ENCODE results near the gene ITGA8. TPM values are rescaled to one million over a fixed set of nuclear protein-coding genes. Genes with fewer than 3 reads are reported as not detected.
"Not testable (repeated sequence)": the region's sequence is repeated elsewhere in the genome, so short reads cannot be mapped to it uniquely, and the experiment has no call there.

ITGA8 gene
- total RNA-seq, 1 experiment from 2014 or later, result not detected

DNA sequence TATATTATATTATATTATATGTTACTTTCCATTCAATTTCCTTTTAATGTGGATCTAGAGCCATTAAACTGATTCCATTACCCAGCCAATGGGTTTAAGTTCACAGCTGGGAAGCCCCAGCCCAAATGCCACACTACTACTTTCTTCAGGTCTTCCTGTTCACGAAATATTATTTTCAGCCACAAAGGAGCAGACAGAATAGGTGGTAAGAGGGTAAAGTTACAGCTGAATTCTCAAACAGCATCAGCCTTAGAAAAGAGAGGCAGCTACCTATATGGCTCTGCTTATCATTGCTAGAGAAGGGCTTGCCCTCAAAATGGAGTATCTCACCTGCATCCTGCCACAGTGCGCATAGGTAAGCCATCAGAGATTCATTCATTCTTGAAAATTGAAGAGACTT lies 128.3 kb downstream of the ITGA8 start:
- Histone ChIP-seq H3K4me2 (ENCODE audit: low read depth, low read length, poor library complexity, severe bottlenecking) (no peak overlapping the region), H3K9me3 (ENCODE audit: low read length) (no peaks in the 10 kb centered on the region), H3K9me2 (replicated peaks; ENCODE audit: insufficient read depth, low read length) (no peaks in the 10 kb centered on the region), H4K20me1 (ENCODE audit: insufficient read depth, low read depth, low read length) (no peaks in the 10 kb centered on the region), H3K4me1 (ENCODE audit: low read length) (no peaks in the 10 kb centered on the region), H3K79me2 (ENCODE audit: low read length) (no peaks in the 10 kb centered on the region), H3K36me3 (ENCODE audit: insufficient read depth, low read length) (no peaks in the 10 kb centered on the region), H3K9ac (ENCODE audit: low read length) (no peak overlapping the region), H2AFZ (ENCODE audit: low read length) (no peak overlapping the region), H3K27me3 (ENCODE audit: low read length) (no peaks in the 10 kb centered on the region), H3K4me3 (ENCODE audit: low read length) (no peak overlapping the region), H3K27ac (ENCODE audit: low read length) (no peak overlapping the region)
- no peak for DNase-seq

DNA sequence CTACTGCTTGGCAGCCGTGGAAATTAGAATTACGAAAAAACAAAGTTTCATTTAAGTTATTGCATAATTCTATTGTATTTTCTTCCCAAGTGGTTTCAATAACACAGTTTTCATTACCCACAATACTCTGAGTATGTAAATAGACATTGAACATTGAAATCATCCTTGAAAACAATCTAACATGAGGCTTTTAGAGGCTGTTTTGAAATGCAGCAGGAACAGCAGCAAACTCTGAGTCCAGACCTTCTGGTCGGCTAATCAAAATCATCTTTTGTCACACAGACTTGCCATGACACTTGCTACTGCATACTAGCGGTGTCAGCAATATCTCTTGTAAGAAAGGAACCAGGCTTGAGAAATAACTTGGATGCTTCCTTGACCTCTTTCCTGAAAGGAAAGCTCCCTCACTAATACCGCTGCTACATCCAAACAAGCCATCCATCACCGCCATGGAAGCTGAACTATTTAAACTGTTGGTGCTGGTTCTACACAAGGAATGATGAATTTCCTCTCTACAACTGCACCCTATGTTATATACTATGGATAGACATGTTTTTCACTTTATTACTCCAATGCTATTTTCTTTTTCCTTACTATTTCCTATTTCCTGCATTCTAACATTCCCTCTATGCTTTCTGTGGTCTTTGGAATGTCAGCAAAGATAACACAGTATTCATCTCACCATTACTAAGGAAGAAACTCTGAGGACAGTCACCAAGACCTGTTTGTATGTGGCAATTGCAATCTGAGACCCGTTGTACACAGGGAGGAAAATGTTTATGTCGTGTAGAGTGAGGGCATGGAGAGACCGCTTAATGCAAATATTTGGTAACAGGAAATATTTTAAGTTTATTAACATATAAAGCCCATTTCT lies 130.8 kb downstream of the ITGA8 start:
- no peak overlapping the region for H3K9ac ChIP-seq (ENCODE audit: low read length)
- H3K4me1 ChIP-seq (ENCODE audit: low read length), result no peaks in the 10 kb centered on the region
- no peaks in the 10 kb centered on the region for H3K79me2 ChIP-seq (ENCODE audit: low read length)
- no peaks in the 10 kb centered on the region for H3K36me3 ChIP-seq (ENCODE audit: insufficient read depth, low read length)
- H2AFZ ChIP-seq (ENCODE audit: low read length), result no peak overlapping the region
- H3K9me2 ChIP-seq (replicated peaks; ENCODE audit: insufficient read depth, low read length), result no peaks in the 10 kb centered on the region
- no peak for DNase-seq
- H3K4me2 ChIP-seq (ENCODE audit: low read depth, low read length, poor library complexity, severe bottlenecking), result no peak overlapping the region
- H4K20me1 ChIP-seq (ENCODE audit: insufficient read depth, low read depth, low read length), result no peaks in the 10 kb centered on the region
- no peaks in the 10 kb centered on the region for H3K27me3 ChIP-seq (ENCODE audit: low read length)
- no peaks in the 10 kb centered on the region for H3K9me3 ChIP-seq (ENCODE audit: low read length)
- H3K4me3 ChIP-seq (ENCODE audit: low read length), result no peak overlapping the region
- no peak overlapping the region for H3K27ac ChIP-seq (ENCODE audit: low read length)

DNA sequence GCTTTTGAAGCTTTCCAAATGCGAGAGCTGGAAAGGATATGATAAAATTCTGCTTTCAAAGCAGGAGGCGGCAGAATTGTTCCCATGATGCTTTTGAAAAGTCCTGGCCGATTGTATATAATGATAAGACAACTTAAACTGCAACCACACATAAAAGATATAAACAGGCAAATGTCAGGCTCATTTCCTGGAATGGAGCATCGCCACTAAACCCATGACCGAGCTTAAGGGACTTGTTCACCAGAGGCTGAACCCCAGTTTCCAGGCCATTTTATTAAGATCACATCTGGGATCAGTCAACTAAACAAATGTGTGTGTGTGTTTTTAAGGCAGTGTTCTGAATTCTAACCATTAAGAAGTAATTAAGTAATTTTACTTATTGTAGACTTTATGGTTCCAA lies 131.6 kb downstream of the ITGA8 start:
- Histone ChIP-seq H3K4me2 (ENCODE audit: low read depth, low read length, poor library complexity, severe bottlenecking) (no peak overlapping the region), H4K20me1 (ENCODE audit: insufficient read depth, low read depth, low read length) (no peaks in the 10 kb centered on the region), H3K27ac (ENCODE audit: low read length) (no peak overlapping the region), H3K4me3 (ENCODE audit: low read length) (no peak overlapping the region), H3K36me3 (ENCODE audit: insufficient read depth, low read length) (no peaks in the 10 kb centered on the region), H3K79me2 (ENCODE audit: low read length) (no peaks in the 10 kb centered on the region), H3K9me3 (ENCODE audit: low read length) (no peaks in the 10 kb centered on the region), H3K27me3 (ENCODE audit: low read length) (no peaks in the 10 kb centered on the region), H3K9ac (ENCODE audit: low read length) (no peak overlapping the region), H3K4me1 (ENCODE audit: low read length) (no peaks in the 10 kb centered on the region), H3K9me2 (replicated peaks; ENCODE audit: insufficient read depth, low read length) (no peaks in the 10 kb centered on the region), H2AFZ (ENCODE audit: low read length) (no peak overlapping the region)
- DNase-seq, result no peak

DNA sequence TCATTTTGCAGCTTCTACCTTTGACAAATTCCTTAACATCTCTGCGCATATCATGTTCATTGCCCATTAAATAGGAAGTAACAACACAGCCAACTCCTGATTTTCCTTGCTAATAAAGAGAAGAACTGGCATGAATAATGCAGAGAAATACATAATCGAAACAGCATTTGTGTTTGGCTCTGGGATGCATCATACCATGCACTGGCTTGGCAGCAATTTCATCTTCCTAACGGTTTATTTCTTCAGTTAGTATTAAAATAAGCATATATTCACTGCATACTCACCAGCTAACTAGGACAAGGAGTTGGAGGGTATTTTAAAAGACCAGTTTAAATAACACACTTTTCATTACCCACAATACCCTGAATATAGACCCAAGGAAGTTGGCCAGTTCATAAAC lies 132.5 kb downstream of the ITGA8 start:
- H3K4me1 ChIP-seq (ENCODE audit: low read length), result no peaks in the 10 kb centered on the region
- H3K9ac ChIP-seq (ENCODE audit: low read length), result no peak overlapping the region
- H3K4me2 ChIP-seq (ENCODE audit: low read depth, low read length, poor library complexity, severe bottlenecking), result no peak overlapping the region
- H3K4me3 ChIP-seq (ENCODE audit: low read length), result no peak overlapping the region
- H3K9me2 ChIP-seq (replicated peaks; ENCODE audit: insufficient read depth, low read length), result no peaks in the 10 kb centered on the region
- H3K9me3 ChIP-seq (ENCODE audit: low read length), result no peaks in the 10 kb centered on the region
- H2AFZ ChIP-seq (ENCODE audit: low read length), result no peak overlapping the region
- no peaks in the 10 kb centered on the region for H3K27me3 ChIP-seq (ENCODE audit: low read length)
- H3K79me2 ChIP-seq (ENCODE audit: low read length), result no peaks in the 10 kb centered on the region
- no peaks in the 10 kb centered on the region for H3K36me3 ChIP-seq (ENCODE audit: insufficient read depth, low read length)
- H3K27ac ChIP-seq (ENCODE audit: low read length), result no peak overlapping the region
- no peaks in the 10 kb centered on the region for H4K20me1 ChIP-seq (ENCODE audit: insufficient read depth, low read depth, low read length)
- DNase-seq, result no peak

DNA sequence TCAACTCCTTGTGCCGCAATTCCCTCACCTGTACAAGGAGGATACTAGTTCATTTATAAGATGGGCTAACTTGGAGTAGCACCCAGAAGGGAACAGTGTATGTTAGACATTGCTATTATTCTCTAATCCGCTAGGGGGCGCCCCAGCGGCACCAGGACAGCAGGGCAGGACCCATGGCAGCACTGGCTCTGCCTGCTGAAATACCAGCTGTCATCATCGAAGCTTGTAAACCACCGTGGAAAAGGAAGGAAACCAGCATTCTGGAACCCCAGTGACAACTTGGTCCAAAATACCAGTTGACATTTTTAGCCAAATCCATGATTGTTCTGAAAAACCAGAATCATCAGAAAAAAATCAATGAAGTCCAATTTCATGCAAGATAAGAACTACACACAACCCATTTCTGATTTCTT lies 134.4 kb downstream of the ITGA8 start:
- no peaks in the 10 kb centered on the region for H3K79me2 ChIP-seq (ENCODE audit: low read length)
- no peak overlapping the region for H3K9ac ChIP-seq (ENCODE audit: low read length)
- no peaks in the 10 kb centered on the region for H3K27me3 ChIP-seq (ENCODE audit: low read length)
- DNase-seq, result peak; percentile 87
- no peaks in the 10 kb centered on the region for H3K9me3 ChIP-seq (ENCODE audit: low read length)
- no peak overlapping the region for H3K4me3 ChIP-seq (ENCODE audit: low read length)
- no peaks in the 10 kb centered on the region for H3K9me2 ChIP-seq (replicated peaks; ENCODE audit: insufficient read depth, low read length)
- H4K20me1 ChIP-seq (ENCODE audit: insufficient read depth, low read depth, low read length), result no peaks in the 10 kb centered on the region
- H3K4me2 ChIP-seq (ENCODE audit: low read depth, low read length, poor library complexity, severe bottlenecking), result no peak overlapping the region
- H2AFZ ChIP-seq (ENCODE audit: low read length), result no peak overlapping the region
- no peak overlapping the region for H3K27ac ChIP-seq (ENCODE audit: low read length)
- H3K4me1 ChIP-seq (ENCODE audit: low read length), result no peaks in the 10 kb centered on the region
- H3K36me3 ChIP-seq (ENCODE audit: insufficient read depth, low read length), result no peaks in the 10 kb centered on the region

DNA sequence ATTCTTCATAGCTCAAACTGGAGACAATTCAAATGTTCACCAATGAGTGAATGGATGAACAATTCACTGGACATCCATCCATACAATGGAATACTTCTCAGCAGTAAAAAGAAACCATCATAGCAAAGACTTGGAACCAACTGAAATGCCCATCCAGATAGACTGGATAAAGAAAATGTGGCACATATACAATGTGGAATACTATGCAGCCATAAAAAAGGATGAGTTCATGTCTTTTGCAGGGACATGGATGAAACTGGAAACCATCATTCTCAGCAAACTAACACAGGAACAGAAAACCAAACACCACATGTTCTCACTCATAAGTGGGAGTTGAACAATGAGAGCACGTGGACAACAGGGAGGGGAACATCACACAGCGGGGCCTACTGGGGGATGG lies 136.8 kb downstream of the ITGA8 start:
- DNase-seq; H4K20me1 ChIP-seq (ENCODE audit: insufficient read depth, low read depth, low read length); H3K27me3 ChIP-seq (ENCODE audit: low read length): not testable (repeated sequence)

DNA sequence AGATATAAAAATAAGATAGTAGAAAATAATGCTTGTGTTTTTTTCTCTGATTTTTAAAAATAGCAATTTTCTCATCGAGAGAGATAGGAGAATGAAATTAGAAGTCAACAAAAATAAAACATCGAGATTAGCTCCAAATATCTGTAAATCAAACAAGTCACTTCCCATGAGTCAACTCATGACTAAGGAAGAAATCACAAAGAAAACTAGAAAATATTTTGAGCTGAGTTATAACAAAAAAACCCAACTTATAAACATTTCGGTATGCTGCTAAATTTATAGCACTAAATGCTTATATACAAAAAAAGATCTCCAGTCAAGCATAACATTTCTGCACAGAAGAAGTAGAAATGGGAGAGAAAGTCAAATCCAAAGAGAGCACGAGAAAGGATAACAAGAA lies 140.1 kb downstream of the ITGA8 start:
- H3K27ac ChIP-seq (ENCODE audit: low read length), result no peak overlapping the region
- H3K9me3 ChIP-seq (ENCODE audit: low read length), result no peaks in the 10 kb centered on the region
- H3K36me3 ChIP-seq (ENCODE audit: insufficient read depth, low read length), result no peaks in the 10 kb centered on the region
- no peak overlapping the region for H3K4me3 ChIP-seq (ENCODE audit: low read length)
- no peaks in the 10 kb centered on the region for H3K27me3 ChIP-seq (ENCODE audit: low read length)
- no peaks in the 10 kb centered on the region for H3K9me2 ChIP-seq (replicated peaks; ENCODE audit: insufficient read depth, low read length)
- H3K79me2 ChIP-seq (ENCODE audit: low read length), result no peaks in the 10 kb centered on the region
- H3K4me2 ChIP-seq (ENCODE audit: low read depth, low read length, poor library complexity, severe bottlenecking), result no peak overlapping the region
- no peaks in the 10 kb centered on the region for H4K20me1 ChIP-seq (ENCODE audit: insufficient read depth, low read depth, low read length)
- no peaks in the 10 kb centered on the region for H3K4me1 ChIP-seq (ENCODE audit: low read length)
- H2AFZ ChIP-seq (ENCODE audit: low read length), result no peak overlapping the region
- no peak overlapping the region for H3K9ac ChIP-seq (ENCODE audit: low read length)
- DNase-seq, result no peak

More for the DNA sequence above, 136.8 kb downstream of the ITGA8 start:
- not testable (repeated sequence) for H2AFZ ChIP-seq (ENCODE audit: low read length); H3K4me3 ChIP-seq (ENCODE audit: low read length); H3K9ac ChIP-seq (ENCODE audit: low read length); H3K4me2 ChIP-seq (ENCODE audit: low read depth, low read length, poor library complexity, severe bottlenecking); H3K9me3 ChIP-seq (ENCODE audit: low read length); H3K4me1 ChIP-seq (ENCODE audit: low read length); H3K36me3 ChIP-seq (ENCODE audit: insufficient read depth, low read length); H3K9me2 ChIP-seq (replicated peaks; ENCODE audit: insufficient read depth, low read length); H3K27ac ChIP-seq (ENCODE audit: low read length); H3K79me2 ChIP-seq (ENCODE audit: low read length)

DNA sequence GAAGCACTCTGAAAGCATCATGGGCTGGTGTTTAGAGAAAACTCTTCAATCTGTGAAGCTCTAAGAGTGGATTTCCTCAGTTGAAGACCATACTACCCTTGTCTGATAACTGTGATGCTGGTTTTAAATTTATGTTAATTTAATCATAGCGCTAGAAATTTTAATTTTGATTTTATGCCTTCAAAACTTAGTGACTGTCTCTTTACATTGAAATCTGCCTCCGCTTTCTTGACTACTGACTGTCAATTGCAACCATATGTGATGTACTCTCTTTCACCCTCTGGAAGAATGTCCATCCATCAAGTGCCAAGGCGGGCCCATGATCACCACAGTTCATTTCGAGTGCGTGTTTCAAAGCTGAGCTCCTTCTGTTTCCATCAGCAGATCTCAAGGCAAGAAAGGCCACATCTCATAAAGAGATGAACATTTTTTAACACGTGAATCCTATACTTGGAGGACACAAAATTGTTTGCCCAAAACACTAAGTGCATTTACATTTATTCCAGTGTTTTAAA lies 147.1 kb downstream of the ITGA8 start:
- no peaks in the 10 kb centered on the region for H3K27me3 ChIP-seq (ENCODE audit: low read length)
- H3K9ac ChIP-seq (ENCODE audit: low read length), result no peak overlapping the region
- H3K79me2 ChIP-seq (ENCODE audit: low read length), result no peaks in the 10 kb centered on the region
- H4K20me1 ChIP-seq (ENCODE audit: insufficient read depth, low read depth, low read length), result no peaks in the 10 kb centered on the region
- no peaks in the 10 kb centered on the region for H3K9me3 ChIP-seq (ENCODE audit: low read length)
- H3K36me3 ChIP-seq (ENCODE audit: insufficient read depth, low read length), result no peaks in the 10 kb centered on the region
- no peak overlapping the region for H3K4me2 ChIP-seq (ENCODE audit: low read depth, low read length, poor library complexity, severe bottlenecking)
- no peak overlapping the region for H3K27ac ChIP-seq (ENCODE audit: low read length)
- no peak for DNase-seq
- H2AFZ ChIP-seq (ENCODE audit: low read length), result no peak overlapping the region
- H3K4me3 ChIP-seq (ENCODE audit: low read length), result no peak overlapping the region
- no peaks in the 10 kb centered on the region for H3K9me2 ChIP-seq (replicated peaks; ENCODE audit: insufficient read depth, low read length)
- H3K4me1 ChIP-seq (ENCODE audit: low read length), result no peaks in the 10 kb centered on the region
